Aorta (tissue), 5 donors: ENCODE data around the gene GPR107. TPM values are rescaled to one million over a fixed set of nuclear protein-coding genes. Genes with fewer than 3 reads are reported as not detected.

ENCODE experiments used
- ATAC-seq: fragments of 200-7000 bp; cut with Tn5 transposase; one replicate; pipeline ENCODE4 v1.9.1; 2022; ENCODE audit warnings: moderate library complexity; ENCODE audit not compliant: low FRiP score
- DNase-seq, 2 donors: peaks; one replicate each; pipeline ENCODE4 v3.0.0-alpha.2; 2020
- H3K27ac ChIP-seq, 2 donors: one replicate each; pipeline ENCODE4 v1.5.1; 2013; ENCODE audit warnings: low read length in 2 of 2, mild to moderate bottlenecking in 2 of 2, moderate library complexity in 2 of 2, control low read depth in 1 of 2, inconsistent platforms in 1 of 2, low read depth in 1 of 2
- H3K27me3 ChIP-seq, 2 donors: one replicate each; pipeline ENCODE4 v1.6.1; 2013; ENCODE audit warnings: control low read depth in 1 of 2, low read length in 1 of 2, mild to moderate bottlenecking in 1 of 2, moderate library complexity in 1 of 2; ENCODE audit not compliant: insufficient read depth in 2 of 2, control insufficient read depth in 1 of 2
- H3K36me3 ChIP-seq, 2 donors: one replicate each; pipeline ENCODE4 v1.6.1; 2013; ENCODE audit warnings: control low read depth in 1 of 2, low read length in 1 of 2, mild to moderate bottlenecking in 1 of 2; ENCODE audit not compliant: insufficient read depth in 2 of 2, control insufficient read depth in 1 of 2
- H3K4me1 ChIP-seq, 2 donors: one replicate each; pipeline ENCODE4 v1.6.1; 2013; ENCODE audit warnings: low read length in 2 of 2, control low read depth in 1 of 2, mild to moderate bottlenecking in 1 of 2, moderate library complexity in 1 of 2; ENCODE audit not compliant: insufficient read depth in 2 of 2, control insufficient read depth in 1 of 2
- H3K4me3 ChIP-seq, 2 donors: one replicate each; pipeline ENCODE4 v1.5.1; 2013; ENCODE audit warnings: low read length in 2 of 2, control low read depth in 1 of 2, mild to moderate bottlenecking in 1 of 2
- H3K9me3 ChIP-seq: one replicate; pipeline ENCODE4 v1.6.1; 2013; ENCODE audit warnings: mild to moderate bottlenecking, low read length; ENCODE audit not compliant: control insufficient read depth
- WGBS, 2 donors: extraction: QIAGEN DNeasy Blood & Tissue Kit; methylation state at CpG; one replicate each; pipeline ENCODE4 v1.1.7; 2013; 5-methylcytosine and 5-hydroxymethylcytosine counted together
- intact Hi-C, 2 donors: fragments of 100-400 bp; cut with DNase I; formaldehyde crosslinking; loops; one replicate each; pipeline versions ENCODE4 v1.14.2 to v1.15.0; 2022
- polyA plus RNA-seq, 2 donors: library from polyadenylated mRNA; stranded (reverse); fragments of 200-250 nt; gene quantifications; one replicate each; pipeline ENCODE4 v1.2.3, GENCODE V29; 2013
- total RNA-seq, 2 donors: library from RNA; stranded (reverse); fragmentation: NEBNext Ultra II Directional; extraction: Animal tissue kit (Norgen Biotek cat#: 25700); gene quantifications; one replicate each; pipeline ENCODE4 v1.2.1, GENCODE V29; 2021
- donor health status: healthy with polysubstance abuse.
- donor health status: Bipolar disorder and iron deficiency.
- donor health status: DM: no; HTN: no; CAD: no.
- donor health status: DM: no; HTN: no; CAD: no.
- donor health status: DM: yes; HTN: yes; CAD: no.

GPR107 gene
- total and polyA plus RNA-seq, 4 donors, result 7.4 to 48.2 (median 35.1) TPM

- intact Hi-C loops, result loop anchor here (2.0 to 5.0 kb wide), 3 partner anchors 40 to 80 kb away; no protein-coding TSS in a partner anchor
Measured at GRCh38 chr9:130157079-130157478, 103.4 kb downstream of the GPR107 start.

GRCh38 chr9:130158001-130158400 is 104.3 kb downstream of the GPR107 start:
- 89 to 96% methylated on average over 8 of the region's 8 CpGs for WGBS, 2 donors
- intact Hi-C loops, result loop anchor here (5.0 kb wide), 2 partner anchors 41 to 79 kb away; no protein-coding TSS in a partner anchor
- H3K27ac ChIP-seq, result no peak overlapping the region
- DNase-seq (no peak), ATAC-seq (no peak)
- H3K4me3 ChIP-seq, result no peak overlapping the region
- H3K4me1 ChIP-seq, result no peaks in the 10 kb centered on the region
- no peaks in the 10 kb centered on the region for H3K36me3 ChIP-seq
- no peaks in the 10 kb centered on the region for H3K27me3 ChIP-seq
- no peaks in the 10 kb centered on the region for H3K9me3 ChIP-seq

More at GRCh38 chr9:130157079-130157478, 103.4 kb downstream of the GPR107 start:
- no peaks in the 10 kb centered on the region for H3K27me3 ChIP-seq
- H3K36me3 ChIP-seq, result no peaks in the 10 kb centered on the region
- no peaks in the 10 kb centered on the region for H3K4me1 ChIP-seq
- H3K9me3 ChIP-seq, result no peaks in the 10 kb centered on the region
- no peak overlapping the region for H3K4me3 ChIP-seq
- no peak overlapping the region for H3K27ac ChIP-seq
- no peak for ATAC-seq
- 40 to 46% methylated on average over 7 of the region's 7 CpGs for WGBS, 2 donors
- DNase-seq, result no peak

DNA sequence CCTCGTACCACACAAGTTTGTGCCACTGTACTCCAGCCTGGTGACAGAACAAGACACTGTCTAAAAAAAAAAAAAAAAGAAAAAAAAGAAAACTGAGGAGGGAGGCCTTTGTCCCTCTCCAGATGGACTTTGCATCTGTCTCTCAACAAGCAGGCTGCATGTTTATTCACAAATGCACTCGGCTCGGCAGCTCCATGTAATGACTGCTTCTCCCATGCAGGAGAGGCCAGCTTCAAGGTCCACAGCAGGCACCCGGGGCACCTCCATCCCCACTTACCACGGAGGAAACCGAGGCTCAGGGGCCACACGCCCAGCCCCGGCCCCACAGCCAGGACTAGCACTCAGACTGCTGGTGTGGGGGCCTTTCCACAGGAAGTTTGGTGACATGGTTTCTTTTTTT is 105.4 kb downstream of the GPR107 start:
- Histone ChIP-seq H3K4me3 (no peak overlapping the region), H3K27me3 (no peaks in the 10 kb centered on the region), H3K36me3 (no peaks in the 10 kb centered on the region), H3K4me1 (no peaks in the 10 kb centered on the region), H3K9me3 (no peaks in the 10 kb centered on the region), H3K27ac (no peak overlapping the region)
- intact Hi-C loops, result loop anchor here (5.0 kb wide), 2 partner anchors 42 to 78 kb away; no protein-coding TSS in a partner anchor
- no peak for DNase-seq
- no peak for ATAC-seq
- 85 to 87% methylated on average over 8 of the region's 8 CpGs for WGBS, 2 donors

GRCh38 chr9:130159915-130160670 is 106.4 kb downstream of the GPR107 start:
- H3K4me1 ChIP-seq, result no peaks in the 10 kb centered on the region
- ATAC-seq, result no peak
- no peak overlapping the region for H3K27ac ChIP-seq
- no peak for DNase-seq
- H3K27me3 ChIP-seq, result no peaks in the 10 kb centered on the region
- H3K36me3 ChIP-seq, result no peaks in the 10 kb centered on the region
- intact Hi-C loops, result loop anchor here (5.0 kb wide), 2 partner anchors 43 to 77 kb away; no protein-coding TSS in a partner anchor
- H3K9me3 ChIP-seq, result no peaks in the 10 kb centered on the region
- whole genome bisulfite sequencing, 2 donors, result 90 to 92% methylated on average over 10 of the region's 10 CpGs
- H3K4me3 ChIP-seq, result no peak overlapping the region

GRCh38 chr9:130160862-130161470 is 107.3 kb downstream of the GPR107 start:
- Histone ChIP-seq H3K4me3 (no peak overlapping the region), H3K27ac (no peak overlapping the region), H3K27me3 (no peaks in the 10 kb centered on the region), H3K4me1 (no peaks in the 10 kb centered on the region), H3K9me3 (no peaks in the 10 kb centered on the region), H3K36me3 (no peaks in the 10 kb centered on the region)
- WGBS, 2 donors, result 95 to 96% methylated on average over 3 of the region's 3 CpGs
- intact Hi-C loops, result no loop called here
- no peak for DNase-seq
- ATAC-seq, result no peak

DNA sequence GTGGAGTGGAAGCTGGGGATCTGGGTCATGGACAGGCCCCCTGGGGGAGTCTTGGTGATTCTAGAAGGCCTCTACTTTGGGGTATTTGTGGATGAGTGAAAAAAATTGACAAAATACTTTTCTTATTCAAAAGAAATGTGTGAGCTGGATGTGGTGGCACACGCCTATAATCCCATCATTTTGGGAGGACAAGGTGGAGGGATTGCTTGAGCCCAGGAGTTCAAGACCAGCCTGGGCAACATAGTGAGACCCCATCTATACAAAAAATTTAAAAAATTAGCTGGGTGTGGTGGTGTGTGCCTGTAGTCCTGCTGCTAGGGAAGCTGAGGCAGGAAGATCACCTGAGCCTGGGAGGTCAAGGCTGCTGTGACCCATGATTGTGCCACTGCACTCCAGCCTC is 111.9 kb downstream of the GPR107 start:
- Histone ChIP-seq H3K4me3 (no peak overlapping the region), H3K27ac (no peak overlapping the region), H3K9me3 (no peaks in the 10 kb centered on the region), H3K27me3 (no peaks in the 10 kb centered on the region), H3K36me3 (no peaks in the 10 kb centered on the region), H3K4me1 (no peaks in the 10 kb centered on the region)
- ATAC-seq (no peak), DNase-seq (no peak)
- WGBS, 2 donors, result 92 to 100% methylated on average over 1 of the region's 1 CpG
- intact Hi-C loops, result no loop called here

DNA sequence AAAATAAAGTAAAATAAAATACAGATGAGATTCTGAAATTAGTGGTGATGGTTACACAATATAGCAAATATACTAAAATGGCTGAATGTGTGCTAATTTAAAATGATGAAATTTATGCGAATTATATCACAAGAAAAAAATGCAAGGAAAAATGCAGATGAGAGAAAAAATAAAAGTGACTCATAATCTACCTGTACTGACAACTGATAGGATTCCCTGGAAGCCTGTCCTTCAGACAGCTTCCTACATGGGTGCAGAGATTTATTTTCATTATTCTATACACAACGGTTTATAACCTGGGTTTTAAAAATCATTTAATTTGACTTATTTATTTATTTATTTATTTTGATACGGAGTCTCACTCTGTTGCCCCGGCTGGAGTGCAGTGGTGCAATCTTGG is 112.7 kb downstream of the GPR107 start:
- Histone ChIP-seq H3K4me3 (no peak overlapping the region), H3K36me3 (no peaks in the 10 kb centered on the region), H3K27me3 (no peaks in the 10 kb centered on the region), H3K9me3 (no peaks in the 10 kb centered on the region), H3K27ac (no peak overlapping the region), H3K4me1 (no peaks in the 10 kb centered on the region)
- ATAC-seq (no peak), DNase-seq (no peak)
- intact Hi-C loops, result no loop called here
- WGBS, 2 donors, result 88 to 92% methylated on average over 4 of the region's 4 CpGs

DNA sequence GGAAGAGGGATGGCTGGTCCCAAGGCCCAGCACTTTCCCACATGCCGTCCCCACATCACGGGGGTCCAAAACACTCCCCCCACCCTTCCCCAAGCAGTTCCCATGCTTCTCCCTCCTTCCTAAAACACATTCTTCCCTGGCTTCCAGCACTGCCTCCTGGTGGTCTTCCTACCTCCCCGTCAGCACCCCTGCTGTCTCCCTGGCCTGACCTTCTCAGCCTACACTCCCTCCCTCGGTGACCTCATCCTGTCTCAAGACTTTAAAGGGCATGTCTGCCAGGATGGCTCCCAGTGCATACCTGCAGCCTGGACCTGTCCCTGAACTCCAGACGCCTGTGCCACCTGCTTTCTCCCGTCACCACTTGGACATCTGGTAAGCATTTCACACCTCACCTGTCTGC is 114.2 kb downstream of the GPR107 start:
- WGBS, 2 donors, result 84 to 89% methylated on average over 6 of the region's 6 CpGs
- ATAC-seq, result no peak
- Histone ChIP-seq H3K4me3 (no peak overlapping the region), H3K9me3 (no peaks in the 10 kb centered on the region), H3K27ac (no peak overlapping the region), H3K4me1 (no peaks in the 10 kb centered on the region), H3K36me3 (no peaks in the 10 kb centered on the region), H3K27me3 (no peaks in the 10 kb centered on the region)
- no peak for DNase-seq
- intact Hi-C loops, result no loop called here
